Trophoblast cell (in vitro differentiated cells and primary cell): ENCODE results near the gene RBMS1.

Source experiments
- DNase-seq, 2 donors: peaks; one replicate each; pipeline ENCODE4 v3.0.0-alpha.2; 2016
- H2AFZ ChIP-seq: 2 replicates; pipeline ENCODE4 v1.6.1; 2013; ENCODE audit warnings: low read length, moderate library complexity, mild to moderate bottlenecking; ENCODE audit not compliant: insufficient read depth, poor library complexity
- H2AK5ac ChIP-seq: 2 replicates; pipeline ENCODE4 v1.6.1; 2013; ENCODE audit warnings: mild to moderate bottlenecking, low read length
- H2BK120ac ChIP-seq: 2 replicates; pipeline ENCODE4 v1.6.1; 2013; ENCODE audit warnings: low read length, mild to moderate bottlenecking, moderate library complexity; ENCODE audit not compliant: insufficient read depth, poor library complexity
- H2BK12ac ChIP-seq: 2 replicates; pipeline ENCODE4 v1.6.1; 2013; ENCODE audit warnings: mild to moderate bottlenecking, low read length, moderate library complexity
- H2BK5ac ChIP-seq: 2 replicates; pipeline ENCODE4 v1.6.1; 2013; ENCODE audit warnings: low read length, low read depth, moderate library complexity, mild to moderate bottlenecking; ENCODE audit not compliant: poor library complexity
- H3K14ac ChIP-seq: 2 replicates; pipeline ENCODE4 v1.6.1; 2013; ENCODE audit warnings: mild to moderate bottlenecking, low read length
- H3K18ac ChIP-seq: 2 replicates; pipeline ENCODE4 v1.6.1; 2013; ENCODE audit warnings: mild to moderate bottlenecking, low read length
- H3K23ac ChIP-seq: 2 replicates; pipeline ENCODE4 v1.6.1; 2013; ENCODE audit warnings: low read length
- H3K27ac ChIP-seq: 2 replicates; pipeline ENCODE4 v1.5.1; 2013; ENCODE audit warnings: low read depth, mild to moderate bottlenecking, inconsistent platforms, low read length, moderate library complexity
- H3K27me3 ChIP-seq: 2 replicates; pipeline ENCODE4 v1.6.1; 2013; ENCODE audit warnings: inconsistent platforms, mild to moderate bottlenecking, low read length, moderate library complexity; ENCODE audit not compliant: insufficient read depth
- H3K36me3 ChIP-seq, 2 experiments: 1 replicate in 1 of 2; 2 replicates in 1 of 2; pipeline ENCODE4 v1.6.1; 2013; ENCODE audit warnings: low read length in 2 of 2, mild to moderate bottlenecking in 2 of 2, moderate library complexity in 1 of 2; ENCODE audit not compliant: insufficient read depth in 2 of 2, control insufficient read depth in 1 of 2
- H3K4ac ChIP-seq: 2 replicates; pipeline ENCODE4 v1.6.1; 2013; ENCODE audit warnings: low read depth, mild to moderate bottlenecking, low read length, moderate library complexity
- H3K4me1 ChIP-seq, 2 experiments: 1 replicate in 1 of 2; 2 replicates in 1 of 2; pipeline ENCODE4 v1.6.1; 2013; ENCODE audit warnings: low read length in 2 of 2, mild to moderate bottlenecking in 2 of 2, moderate library complexity in 1 of 2; ENCODE audit not compliant: insufficient read depth in 2 of 2, control insufficient read depth in 1 of 2
- H3K4me2 ChIP-seq: 2 replicates; pipeline ENCODE4 v1.6.1; 2013; ENCODE audit warnings: inconsistent platforms, mild to moderate bottlenecking, low read length, moderate library complexity
- H3K4me3 ChIP-seq: 2 replicates; pipeline ENCODE4 v1.5.1; 2013; ENCODE audit warnings: mild to moderate bottlenecking, low read depth, low read length, inconsistent platforms
- H3K79me1 ChIP-seq: one replicate; pipeline ENCODE4 v1.6.1; 2013; ENCODE audit warnings: low read length
- H3K79me2 ChIP-seq: 2 replicates; pipeline ENCODE4 v1.6.1; 2013; ENCODE audit warnings: low read length, mild to moderate bottlenecking; ENCODE audit not compliant: control insufficient read depth, insufficient read depth, poor library complexity
- H3K9ac ChIP-seq: 2 replicates; pipeline ENCODE4 v1.6.1; 2013; ENCODE audit warnings: mild to moderate bottlenecking, low read length
- H3K9me3 ChIP-seq: 2 replicates; pipeline ENCODE4 v1.6.1; 2013; ENCODE audit warnings: low read depth, mild to moderate bottlenecking, control low read depth, inconsistent platforms, low read length; ENCODE audit not compliant: insufficient read depth
- H4K12ac ChIP-seq: 2 replicates; pipeline ENCODE4 v1.6.1; 2013; ENCODE audit warnings: low read depth, mild to moderate bottlenecking, low read length, moderate library complexity
- H4K8ac ChIP-seq: 2 replicates; pipeline ENCODE4 v1.6.1; 2013; ENCODE audit warnings: low read depth, mild to moderate bottlenecking, low read length, moderate library complexity
- H4K91ac ChIP-seq: one replicate; pipeline ENCODE4 v1.6.1; 2013; ENCODE audit warnings: low read depth, mild to moderate bottlenecking, low read length, moderate library complexity
- WGBS: extraction: QIAGEN DNeasy Blood & Tissue Kit; methylation state at CpG from one replicate; pipeline ENCODE4 v1.1.7; 2013; ENCODE audit warnings: missing lambda C conversion rate; ENCODE audit not compliant: insufficient read length, insufficient coverage; ENCODE audit errors: extremely low coverage; 5-methylcytosine and 5-hydroxymethylcytosine counted together

RBMS1 gene

GRCh38 chr2:160534996-160535395, 41.4 kb upstream of the RBMS1 start:
- Histone ChIP-seq H3K79me1 (peaks cover 11% of the 10 kb centered on the region), H2BK120ac (no peak overlapping the region), H3K79me2 (no peaks in the 10 kb centered on the region), H2AK5ac (no peak overlapping the region), H3K9me3 (no peaks in the 10 kb centered on the region), H4K8ac (no peak overlapping the region), H3K27me3 (no peaks in the 10 kb centered on the region), H3K27ac (no peak overlapping the region), H3K23ac (no peak overlapping the region), H3K14ac (no peak overlapping the region), H3K4ac (no peak overlapping the region), H2BK5ac (no peak overlapping the region), H3K36me3 (no peaks in the 10 kb centered on the region), H3K18ac (no peak overlapping the region), H4K91ac (no peak overlapping the region), H3K4me2 (no peak overlapping the region), H4K12ac (no peak overlapping the region), H2AFZ (no peak overlapping the region), H3K9ac (no peak overlapping the region), H2BK12ac (no peak overlapping the region), H3K4me3 (no peak overlapping the region), H3K4me1 (peaks cover 5 to 6% of the 10 kb centered on the region in 2 experiments)
- DNase-seq = peak in 1 of 2 donors; percentile 74
- WGBS = no CpG with 5 or more reads among the region's 1 CpG

- Histone ChIP-seq H2AK5ac (no peak overlapping the region), H2BK120ac (peak overlapping the region; percentile 56), H2BK12ac (peak overlapping the region; percentile 37), H2BK5ac (no peak overlapping the region), H3K4ac (no peak overlapping the region), H4K12ac (no peak overlapping the region), H3K18ac (no peak overlapping the region), H4K8ac (no peak overlapping the region), H2AFZ (no peak overlapping the region), H3K79me1 (peaks cover 11% of the 10 kb centered on the region), H3K27me3 (no peaks in the 10 kb centered on the region), H3K27ac (peak overlapping the region; percentile 33), H3K79me2 (no peaks in the 10 kb centered on the region), H3K9ac (no peak overlapping the region), H3K4me3 (no peak overlapping the region), H3K23ac (no peak overlapping the region), H3K4me2 (no peak overlapping the region), H3K36me3 (no peaks in the 10 kb centered on the region), H4K91ac (peak overlapping the region; percentile 59), H3K14ac (no peak overlapping the region), H3K4me1 (peaks cover 5 to 6% of the 10 kb centered on the region in 2 experiments), H3K9me3 (no peaks in the 10 kb centered on the region)
- DNase-seq = peak in 1 of 2 donors; percentile 34
These were observed 40.6 kb upstream of the RBMS1 start for GRCh38 chr2:160534249-160534648.

- no CpG with 5 or more reads among the region's 2 CpGs for WGBS
- H3K9me3 ChIP-seq = no peaks in the 10 kb centered on the region
- H4K91ac ChIP-seq = peak overlapping the region; percentile 38
- H2BK12ac ChIP-seq = peak overlapping the region; percentile 53
- no peak overlapping the region for H3K4me3 ChIP-seq
- H3K4me1 ChIP-seq = peaks cover 5 to 6% of the 10 kb centered on the region in 2 experiments
- H3K36me3 ChIP-seq = no peaks in the 10 kb centered on the region
- H2AK5ac ChIP-seq = no peak overlapping the region
- peak overlapping the region; percentile 19 for H3K27ac ChIP-seq
- H2AFZ ChIP-seq = no peak overlapping the region
- H2BK120ac ChIP-seq = no peak overlapping the region
- H3K27me3 ChIP-seq = no peaks in the 10 kb centered on the region
- no peak overlapping the region for H3K9ac ChIP-seq
- H3K4ac ChIP-seq = no peak overlapping the region
- no peaks in the 10 kb centered on the region for H3K79me2 ChIP-seq
- H3K23ac ChIP-seq = no peak overlapping the region
- H2BK5ac ChIP-seq = peak overlapping the region; percentile 20
- no peak overlapping the region for H3K18ac ChIP-seq
- H3K4me2 ChIP-seq = no peak overlapping the region
- H3K14ac ChIP-seq = no peak overlapping the region
- no peak overlapping the region for H4K12ac ChIP-seq
- no peak overlapping the region for H4K8ac ChIP-seq
- H3K79me1 ChIP-seq = peaks cover 11% of the 10 kb centered on the region
- peak; percentile 15 to 59 for DNase-seq
These were observed 39.9 kb upstream of the RBMS1 start for GRCh38 chr2:160533482-160533881.

GRCh38 chr2:160532388-160532787, 38.8 kb upstream of the RBMS1 start:
- peak overlapping the region; percentile 16 for H4K91ac ChIP-seq
- no peaks in the 10 kb centered on the region for H3K79me2 ChIP-seq
- no peaks in the 10 kb centered on the region for H3K9me3 ChIP-seq
- H4K8ac ChIP-seq = no peak overlapping the region
- no peak overlapping the region for H2AK5ac ChIP-seq
- no peaks in the 10 kb centered on the region for H3K27me3 ChIP-seq
- H3K36me3 ChIP-seq = no peaks in the 10 kb centered on the region
- no peak overlapping the region for H4K12ac ChIP-seq
- H3K18ac ChIP-seq = no peak overlapping the region
- H2BK12ac ChIP-seq = peak overlapping the region; percentile 24
- no peak overlapping the region for H3K4me2 ChIP-seq
- H3K27ac ChIP-seq = no peak overlapping the region
- H3K79me1 ChIP-seq = peaks cover 9% of the 10 kb centered on the region
- H2BK5ac ChIP-seq = no peak overlapping the region
- no peak overlapping the region for H3K14ac ChIP-seq
- no peak overlapping the region for H3K4me3 ChIP-seq
- H3K23ac ChIP-seq = no peak overlapping the region
- H3K4me1 ChIP-seq = peaks cover 5 to 6% of the 10 kb centered on the region in 2 experiments
- no peak overlapping the region for H3K9ac ChIP-seq
- no peak for DNase-seq
- no CpG with 5 or more reads among the region's 6 CpGs for WGBS
- H2BK120ac ChIP-seq = no peak overlapping the region
- no peak overlapping the region for H3K4ac ChIP-seq
- H2AFZ ChIP-seq = no peak overlapping the region
